ENCODE measurements around the gene JADE1.

Gene JADE1

DNA sequence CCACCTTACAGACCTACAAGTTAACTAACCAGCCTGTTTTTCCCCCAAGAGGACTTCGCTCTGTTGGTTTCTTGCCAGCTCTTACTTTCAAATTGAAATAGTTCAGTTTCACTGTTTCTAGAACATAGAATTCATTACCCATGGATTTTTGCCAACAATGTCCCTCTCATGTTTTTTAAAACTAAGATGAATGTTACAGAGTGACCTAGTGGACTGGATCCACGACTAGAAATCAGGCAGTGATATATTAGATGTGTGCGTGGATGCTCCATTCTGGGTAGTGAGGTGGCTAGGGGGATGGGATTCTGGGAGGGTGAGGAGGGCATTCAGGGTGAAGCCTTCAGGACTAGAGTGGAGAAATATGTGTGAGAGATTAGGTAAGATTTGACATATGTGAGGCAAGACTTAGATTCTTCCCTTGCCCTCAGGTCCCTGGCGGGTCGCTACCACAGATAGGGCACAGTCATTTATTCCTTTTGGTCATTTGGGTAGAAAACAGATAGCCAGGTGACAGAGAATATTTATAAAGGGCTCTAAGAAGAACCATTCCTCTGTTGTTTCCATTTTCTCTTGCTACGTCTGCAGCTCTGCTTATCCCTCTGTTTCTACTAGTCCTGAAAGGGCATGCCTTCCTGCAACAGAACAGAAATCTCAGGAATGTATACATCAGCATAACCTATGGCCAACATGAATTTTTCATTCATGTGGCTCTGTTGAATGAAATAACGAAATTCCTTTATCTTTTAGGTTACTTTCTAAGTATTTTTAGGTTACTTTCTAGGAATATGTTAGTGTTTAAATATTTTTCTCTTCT is 15.4 kb upstream of the JADE1 start:
- TF ChIP-seq, protein P1, sequence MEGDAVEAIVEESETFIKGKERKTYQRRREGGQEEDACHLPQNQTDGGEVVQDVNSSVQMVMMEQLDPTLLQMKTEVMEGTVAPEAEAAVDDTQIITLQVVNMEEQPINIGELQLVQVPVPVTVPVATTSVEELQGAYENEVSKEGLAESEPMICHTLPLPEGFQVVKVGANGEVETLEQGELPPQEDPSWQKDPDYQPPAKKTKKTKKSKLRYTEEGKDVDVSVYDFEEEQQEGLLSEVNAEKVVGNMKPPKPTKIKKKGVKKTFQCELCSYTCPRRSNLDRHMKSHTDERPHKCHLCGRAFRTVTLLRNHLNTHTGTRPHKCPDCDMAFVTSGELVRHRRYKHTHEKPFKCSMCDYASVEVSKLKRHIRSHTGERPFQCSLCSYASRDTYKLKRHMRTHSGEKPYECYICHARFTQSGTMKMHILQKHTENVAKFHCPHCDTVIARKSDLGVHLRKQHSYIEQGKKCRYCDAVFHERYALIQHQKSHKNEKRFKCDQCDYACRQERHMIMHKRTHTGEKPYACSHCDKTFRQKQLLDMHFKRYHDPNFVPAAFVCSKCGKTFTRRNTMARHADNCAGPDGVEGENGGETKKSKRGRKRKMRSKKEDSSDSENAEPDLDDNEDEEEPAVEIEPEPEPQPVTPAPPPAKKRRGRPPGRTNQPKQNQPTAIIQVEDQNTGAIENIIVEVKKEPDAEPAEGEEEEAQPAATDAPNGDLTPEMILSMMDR (IDR thresholded peaks at IDR 0.05; ENCODE audit: borderline replicate concordance, control extremely low read depth, extremely low read depth, insufficient read depth, missing control alignments): no peak
- in situ Hi-C loops (cut with MboI; ENCODE audit: low sequenced_read_pairs, unreplicated experiment): no loop called here
- DNase-seq (ENCODE audit: low spot score): no peak

DNA sequence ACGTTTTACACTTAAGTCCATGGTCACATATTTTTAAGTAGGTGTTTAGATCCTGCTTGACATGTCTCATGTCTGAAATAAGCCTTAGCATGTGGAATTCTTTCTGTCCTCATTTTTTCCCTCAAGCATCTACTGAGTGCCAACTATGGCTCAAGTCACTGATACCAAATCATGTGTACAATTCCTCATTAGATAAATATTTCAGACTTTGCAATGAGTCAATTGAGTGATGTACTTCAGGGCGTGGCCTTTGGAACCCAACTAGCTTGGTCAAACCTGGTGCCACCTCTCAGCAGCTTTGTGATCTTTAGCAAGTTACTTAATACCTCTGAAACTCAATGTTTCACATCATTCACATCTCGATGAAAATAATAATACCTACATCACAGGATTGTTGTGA is 12.6 kb upstream of the JADE1 start:
- in situ Hi-C loops (cut with MboI; ENCODE audit: low sequenced_read_pairs, unreplicated experiment): no loop called here
- DNase-seq (ENCODE audit: low spot score): no peak
- TF ChIP-seq, protein P1 (IDR thresholded peaks at IDR 0.05; ENCODE audit: borderline replicate concordance, control extremely low read depth, extremely low read depth, insufficient read depth, missing control alignments): no peak

DNA sequence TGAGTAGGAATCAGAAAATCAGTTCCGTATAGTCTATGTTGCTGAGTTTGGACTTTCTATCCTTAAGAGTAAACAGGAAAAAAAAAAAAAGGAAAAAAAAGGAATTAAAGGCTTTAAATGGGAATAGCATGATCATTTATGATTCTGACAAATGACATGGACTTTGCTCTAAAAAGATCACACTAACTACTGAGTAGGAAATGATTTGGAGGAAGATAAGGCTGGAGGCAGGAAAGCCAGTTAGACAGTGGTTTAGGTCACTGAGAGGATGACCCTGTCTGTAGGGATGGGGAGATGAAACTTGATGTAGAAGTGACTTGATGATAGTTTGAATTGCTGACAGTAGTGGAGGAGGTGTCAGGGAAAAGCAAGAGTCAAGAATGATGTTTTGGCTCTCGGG is 9.2 kb upstream of the JADE1 start:
- TF ChIP-seq, protein P1 (IDR thresholded peaks at IDR 0.05; ENCODE audit: borderline replicate concordance, control extremely low read depth, extremely low read depth, insufficient read depth, missing control alignments): no peak
- no peak for DNase-seq (ENCODE audit: low spot score)
- in situ Hi-C loops (cut with MboI; ENCODE audit: low sequenced_read_pairs, unreplicated experiment): no loop called here

DNA sequence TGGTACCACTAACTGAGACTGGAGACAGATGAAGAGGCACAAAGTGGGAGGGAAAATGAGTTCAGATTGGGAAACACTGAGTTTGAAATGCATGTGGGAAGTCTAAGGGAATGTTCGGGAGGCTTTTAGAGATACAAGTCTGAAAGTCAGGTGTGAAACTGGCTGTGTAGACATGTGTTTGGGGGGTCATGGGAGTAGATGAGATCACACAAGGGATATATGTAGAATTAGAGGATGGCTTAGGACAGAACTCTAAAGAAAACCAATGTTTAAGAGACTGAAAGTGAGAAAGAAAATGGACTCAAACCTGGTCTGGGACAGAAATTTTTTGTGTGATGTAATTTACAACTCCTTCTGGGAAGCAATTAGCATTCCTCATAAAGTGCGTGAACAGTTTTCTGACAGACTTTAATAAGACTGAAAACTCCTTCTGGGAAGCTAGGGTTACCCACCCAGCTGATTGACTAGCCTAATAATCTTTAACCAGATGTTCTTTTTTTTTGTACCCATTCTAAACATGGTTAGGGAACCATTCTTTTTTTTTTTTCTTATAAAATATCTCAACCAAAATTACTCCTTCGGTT is 8.7 kb upstream of the JADE1 start:
- in situ Hi-C loops (cut with MboI; ENCODE audit: low sequenced_read_pairs, unreplicated experiment): no loop called here
- no peak for DNase-seq (ENCODE audit: low spot score)
- TF ChIP-seq, protein P1 (IDR thresholded peaks at IDR 0.05; ENCODE audit: borderline replicate concordance, control extremely low read depth, extremely low read depth, insufficient read depth, missing control alignments): no peak

DNA sequence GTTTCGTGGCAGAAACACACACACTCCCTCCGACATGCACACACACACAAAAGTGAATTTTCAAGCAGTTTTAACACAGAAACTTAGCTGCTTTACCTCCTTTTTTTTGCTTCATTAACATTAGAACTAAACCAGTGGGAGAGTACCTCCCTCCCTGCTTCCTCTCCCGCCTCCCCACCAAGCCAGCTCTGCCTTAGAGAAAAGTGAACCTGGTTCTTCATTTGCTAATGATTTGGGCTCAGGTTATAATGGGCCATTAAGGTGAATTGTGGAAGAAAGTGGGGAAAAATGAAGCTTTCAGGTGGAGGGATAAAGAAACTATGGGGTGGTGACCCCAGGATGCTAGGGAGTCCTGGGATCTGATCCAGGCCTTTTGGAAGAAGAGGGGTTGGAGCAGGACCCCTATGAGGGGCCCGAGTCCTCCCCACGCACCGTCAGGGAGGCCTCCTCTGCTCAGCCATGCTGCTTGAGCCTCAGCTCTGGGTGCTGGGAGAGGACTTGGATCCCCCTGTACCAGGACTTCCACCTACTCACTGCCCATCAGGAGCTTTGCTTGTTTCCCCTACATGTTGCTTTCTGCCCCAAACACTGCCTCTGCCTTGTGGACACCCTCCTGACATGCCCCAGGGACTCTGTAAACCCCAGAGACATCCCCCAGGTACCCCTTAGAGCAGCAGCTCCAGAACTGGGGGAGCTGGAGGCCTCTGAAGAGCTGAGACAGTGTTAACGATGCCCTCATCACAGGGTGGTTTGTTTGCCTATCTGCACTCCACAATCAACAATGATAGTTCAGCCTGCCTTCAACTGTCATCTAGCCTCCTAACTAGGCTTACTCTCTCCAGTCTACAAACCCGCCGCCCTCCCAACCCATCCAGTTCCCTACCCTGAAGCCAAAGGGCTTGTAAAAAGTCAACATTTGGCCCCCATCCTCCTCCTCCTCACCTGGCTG is 6.5 kb upstream of the JADE1 start:
- TF ChIP-seq, protein P1 (IDR thresholded peaks at IDR 0.05; ENCODE audit: borderline replicate concordance, control extremely low read depth, extremely low read depth, insufficient read depth, missing control alignments): no peak
- no peak for DNase-seq (ENCODE audit: low spot score)
- in situ Hi-C loops (cut with MboI; ENCODE audit: low sequenced_read_pairs, unreplicated experiment): no loop called here

DNA sequence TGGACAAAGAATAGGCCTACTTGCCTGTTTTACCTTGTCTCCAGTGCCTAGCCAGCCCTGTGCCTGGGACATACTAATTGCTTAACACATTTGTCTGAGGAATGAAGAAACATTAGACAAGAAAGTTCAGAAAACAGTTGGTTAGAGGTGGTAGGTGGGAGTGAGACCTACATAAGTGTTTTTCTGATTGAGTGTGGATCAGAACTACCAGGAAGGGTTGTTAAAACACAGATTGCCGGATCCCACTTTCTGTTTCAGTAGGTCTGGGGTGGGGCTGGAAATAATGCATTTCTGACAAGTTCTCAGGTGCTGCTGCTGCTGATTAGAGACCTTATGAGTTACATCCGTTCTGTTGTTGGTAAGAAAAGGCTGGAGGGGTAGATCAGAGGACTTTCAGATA is 5.7 kb upstream of the JADE1 start:
- in situ Hi-C loops (cut with MboI; ENCODE audit: low sequenced_read_pairs, unreplicated experiment): no loop called here
- DNase-seq (ENCODE audit: low spot score): peak; percentile 35
- TF ChIP-seq, protein P1 (IDR thresholded peaks at IDR 0.05; ENCODE audit: borderline replicate concordance, control extremely low read depth, extremely low read depth, insufficient read depth, missing control alignments): no peak
